Amygdala (tissue), 56 donors: Measurements from ENCODE around the gene SYNPO2.

Experiments used
- DNase-seq, 56 donors: peaks; one replicate each; lab custom pipeline; 2025; lab: John Stamatoyannopoulos, UW

SYNPO2 gene

GRCh38 chr4:118923891-118924290 lies 35.2 kb downstream of the SYNPO2 start:
- DNase-seq = no peak

- DNase-seq = peak in 31 of 56 donors; percentile 1 to 69 (median 13)
Observed at GRCh38 chr4:118927974-118928373, 39.3 kb downstream of the SYNPO2 start.

- DNase-seq = no peak
Observed at GRCh38 chr4:118930255-118930654, 41.6 kb downstream of the SYNPO2 start.

- no peak for DNase-seq
Observed at GRCh38 chr4:118931786-118932185, 43.1 kb downstream of the SYNPO2 start.

GRCh38 chr4:118935819-118936218 lies 47.2 kb downstream of the SYNPO2 start:
- no peak for DNase-seq

- DNase-seq = no peak
Observed at GRCh38 chr4:118936406-118936805, 47.8 kb downstream of the SYNPO2 start.

GRCh38 chr4:118939169-118939783 lies 50.6 kb downstream of the SYNPO2 start:
- peak in 1 of 56 donors; percentile 2 for DNase-seq

- DNase-seq = no peak
Observed at GRCh38 chr4:118941149-118941548, 52.5 kb downstream of the SYNPO2 start.

GRCh38 chr4:118941799-118942198 lies 53.1 kb downstream of the SYNPO2 start:
- no peak for DNase-seq

- no peak for DNase-seq
Observed at GRCh38 chr4:118942465-118942864, 53.8 kb downstream of the SYNPO2 start.

- DNase-seq = no peak
Observed at GRCh38 chr4:118947095-118947494, 58.4 kb downstream of the SYNPO2 start.

- DNase-seq = no peak
Observed at GRCh38 chr4:118948545-118949144, 60.0 kb downstream of the SYNPO2 start.

- no peak for DNase-seq
Observed at GRCh38 chr4:118950224-118950623, 61.6 kb downstream of the SYNPO2 start.

GRCh38 chr4:118950929-118951570 lies 62.4 kb downstream of the SYNPO2 start:
- DNase-seq = no peak

- DNase-seq = no peak
Observed at GRCh38 chr4:118953276-118953675, 64.6 kb downstream of the SYNPO2 start.

- DNase-seq = peak in 5 of 56 donors; percentile 3 to 12 (median 4)
Observed at GRCh38 chr4:118954246-118954645, 65.6 kb downstream of the SYNPO2 start.

- no peak for DNase-seq
Observed at GRCh38 chr4:118955515-118955914, 66.9 kb downstream of the SYNPO2 start.

GRCh38 chr4:118957722-118958445 lies 69.2 kb downstream of the SYNPO2 start:
- DNase-seq = no peak

- no peak for DNase-seq
Observed at GRCh38 chr4:118962540-118962939, 73.9 kb downstream of the SYNPO2 start.

- DNase-seq = no peak
Observed at GRCh38 chr4:118964891-118965411, 76.3 kb downstream of the SYNPO2 start.

GRCh38 chr4:118967393-118967792 lies 78.7 kb downstream of the SYNPO2 start:
- DNase-seq = no peak
